Dendritic cell treated with granulocyte-macrophage colony-stimulating factor and Interleukin-4, amounts not matched to agents 40 ng/mL and 50 ng/mL, for 4 days (primary cell): ENCODE measurements around the gene OR2T5.
"Not testable (repeated sequence)": the region's sequence is repeated elsewhere in the genome, so short reads cannot be mapped to it uniquely, and the experiment has no call there.

Source experiments
- H3K27ac Mint-ChIP-seq: one replicate; pipeline ENCODE4 v1.8.0; 2022; ENCODE audit warnings: mild to moderate bottlenecking, mixed read lengths
- H3K27me3 Mint-ChIP-seq: one replicate; pipeline ENCODE4 v1.8.0; 2022; ENCODE audit warnings: mild to moderate bottlenecking, mixed read lengths
- H3K36me3 Mint-ChIP-seq: one replicate; pipeline ENCODE4 v1.8.0; 2022; ENCODE audit warnings: low read depth, mixed read lengths
- H3K4me1 Mint-ChIP-seq: one replicate; pipeline ENCODE4 v1.8.0; 2022; ENCODE audit warnings: low read depth, mixed read lengths
- H3K4me3 Mint-ChIP-seq: one replicate; pipeline ENCODE4 v1.8.0; 2022; ENCODE audit warnings: mild to moderate bottlenecking, moderate library complexity, mixed read lengths
- H3K9me3 Mint-ChIP-seq: one replicate; pipeline ENCODE4 v1.8.0; 2022; ENCODE audit warnings: mixed read lengths
- intact Hi-C: fragments of 100-400 bp; cut with micrococcal nuclease; formaldehyde crosslinking; loops from one replicate; pipeline ENCODE4 v1.15.0; 2022

Gene OR2T5

GRCh38 chr1:248488289-248488688 lies at the start of gene OR2T5:
TSS of gene OR2T5 (plus strand) at chr1:248488589. CDS start at chr1:248488589, 0 bp downstream.
- intact Hi-C loops, H3K27me3 Mint-ChIP-seq, H3K27ac Mint-ChIP-seq, H3K4me3 Mint-ChIP-seq, H3K4me1 Mint-ChIP-seq, H3K9me3 Mint-ChIP-seq, H3K36me3 Mint-ChIP-seq: not testable (repeated sequence)

- H3K27me3 Mint-ChIP-seq, H3K9me3 Mint-ChIP-seq, intact Hi-C loops, H3K27ac Mint-ChIP-seq, H3K36me3 Mint-ChIP-seq, H3K4me3 Mint-ChIP-seq, H3K4me1 Mint-ChIP-seq: not testable (repeated sequence)
Observed at GRCh38 chr1:248438668-248439067, 49.7 kb upstream of the OR2T5 start.

- H3K9me3 Mint-ChIP-seq, H3K4me3 Mint-ChIP-seq, H3K27ac Mint-ChIP-seq, H3K36me3 Mint-ChIP-seq, intact Hi-C loops, H3K27me3 Mint-ChIP-seq, H3K4me1 Mint-ChIP-seq: not testable (repeated sequence)
Observed at GRCh38 chr1:248439283-248439682, 49.1 kb upstream of the OR2T5 start.

GRCh38 chr1:248442500-248443277 lies 45.7 kb upstream of the OR2T5 start:
- H3K36me3 Mint-ChIP-seq, H3K4me1 Mint-ChIP-seq, H3K27me3 Mint-ChIP-seq, H3K9me3 Mint-ChIP-seq, H3K27ac Mint-ChIP-seq, H3K4me3 Mint-ChIP-seq, intact Hi-C loops: not testable (repeated sequence)

- H3K4me3 Mint-ChIP-seq, intact Hi-C loops, H3K36me3 Mint-ChIP-seq, H3K27me3 Mint-ChIP-seq, H3K27ac Mint-ChIP-seq, H3K4me1 Mint-ChIP-seq, H3K9me3 Mint-ChIP-seq: not testable (repeated sequence)
Observed at GRCh38 chr1:248444603-248445002, 43.8 kb upstream of the OR2T5 start.

- H3K9me3 Mint-ChIP-seq, H3K4me1 Mint-ChIP-seq, H3K27ac Mint-ChIP-seq, H3K4me3 Mint-ChIP-seq, H3K36me3 Mint-ChIP-seq, H3K27me3 Mint-ChIP-seq, intact Hi-C loops: not testable (repeated sequence)
Observed at GRCh38 chr1:248445399-248445798, 43.0 kb upstream of the OR2T5 start, which contains the start of gene OR2T2. TSS of gene OR2T2 (plus strand) at chr1:248445637. CDS start at chr1:248452798, 7,161 bp downstream.

GRCh38 chr1:248448409-248449074 lies 39.8 kb upstream of the OR2T5 start:
- H3K4me1 Mint-ChIP-seq, H3K27me3 Mint-ChIP-seq, H3K4me3 Mint-ChIP-seq, H3K36me3 Mint-ChIP-seq, intact Hi-C loops, H3K9me3 Mint-ChIP-seq, H3K27ac Mint-ChIP-seq: not testable (repeated sequence)

GRCh38 chr1:248449821-248450465 lies 38.4 kb upstream of the OR2T5 start:
- H3K9me3 Mint-ChIP-seq, H3K4me3 Mint-ChIP-seq, H3K4me1 Mint-ChIP-seq, H3K36me3 Mint-ChIP-seq, H3K27ac Mint-ChIP-seq, intact Hi-C loops, H3K27me3 Mint-ChIP-seq: not testable (repeated sequence)

- H3K27me3 Mint-ChIP-seq, H3K4me3 Mint-ChIP-seq, H3K27ac Mint-ChIP-seq, H3K4me1 Mint-ChIP-seq, H3K9me3 Mint-ChIP-seq, H3K36me3 Mint-ChIP-seq, intact Hi-C loops: not testable (repeated sequence)
Observed at GRCh38 chr1:248450466-248451145, 37.8 kb upstream of the OR2T5 start.

- H3K9me3 Mint-ChIP-seq, H3K27ac Mint-ChIP-seq, H3K4me3 Mint-ChIP-seq, H3K27me3 Mint-ChIP-seq, intact Hi-C loops, H3K4me1 Mint-ChIP-seq, H3K36me3 Mint-ChIP-seq: not testable (repeated sequence)
Observed at GRCh38 chr1:248453619-248454018, 34.8 kb upstream of the OR2T5 start.

GRCh38 chr1:248455045-248455444 lies 33.3 kb upstream of the OR2T5 start:
- H3K27ac Mint-ChIP-seq, H3K27me3 Mint-ChIP-seq, H3K36me3 Mint-ChIP-seq, H3K9me3 Mint-ChIP-seq, intact Hi-C loops, H3K4me3 Mint-ChIP-seq, H3K4me1 Mint-ChIP-seq: not testable (repeated sequence)

GRCh38 chr1:248456635-248457034 lies 31.8 kb upstream of the OR2T5 start:
- intact Hi-C loops, H3K4me1 Mint-ChIP-seq, H3K27ac Mint-ChIP-seq, H3K9me3 Mint-ChIP-seq, H3K4me3 Mint-ChIP-seq, H3K36me3 Mint-ChIP-seq, H3K27me3 Mint-ChIP-seq: not testable (repeated sequence)

- H3K4me3 Mint-ChIP-seq, H3K27ac Mint-ChIP-seq, H3K36me3 Mint-ChIP-seq, H3K27me3 Mint-ChIP-seq, H3K4me1 Mint-ChIP-seq, H3K9me3 Mint-ChIP-seq, intact Hi-C loops: not testable (repeated sequence)
Observed at GRCh38 chr1:248459117-248459516, 29.3 kb upstream of the OR2T5 start.

- intact Hi-C loops, result no loop called here
- Mint-ChIP-seq H3K27ac (no peak overlapping the region), H3K9me3 (no peaks in the 10 kb centered on the region), H3K4me3 (no peak overlapping the region), H3K36me3 (no peaks in the 10 kb centered on the region), H3K4me1 (no peaks in the 10 kb centered on the region), H3K27me3 (peaks cover 3% of the 10 kb centered on the region)
Observed at GRCh38 chr1:248471154-248471553, 17.2 kb upstream of the OR2T5 start.
